Measurements from ENCODE around the gene VAV3. TPM values are rescaled to one million over a fixed set of nuclear protein-coding genes. Genes with fewer than 3 reads are reported as not detected.
A peak's percentile ranks its signal among the peaks of the same experiment; 100 is the strongest.

VAV3 gene
- total RNA-seq, 4 donors from 2014 or later = 44.1 to 123 (median 111) TPM

DNA sequence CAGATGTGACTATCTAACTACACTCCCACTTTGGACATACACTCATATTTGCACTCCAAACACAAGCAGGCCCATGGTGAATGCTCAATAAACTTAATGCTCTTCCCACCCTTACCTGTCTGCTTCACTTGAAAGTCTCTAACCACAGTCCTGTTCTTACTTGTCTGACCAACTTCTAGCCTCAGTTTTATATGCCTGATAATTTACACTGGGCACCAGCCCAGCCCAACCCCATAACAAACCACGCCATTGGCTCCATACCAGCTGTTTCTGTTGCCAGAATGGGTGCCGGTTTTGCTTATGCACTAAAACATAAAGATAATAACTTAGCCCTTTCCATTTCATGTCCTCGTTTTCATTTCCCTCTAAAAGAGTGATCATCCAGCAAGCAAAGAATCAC lies 428.7 kb downstream of the VAV3 start:
- peak; percentile 83 for DNase-seq
- H3K27me3 ChIP-seq = no peaks in the 10 kb centered on the region
- TF ChIP-seq POLR2AphosphoS5 (IDR thresholded peaks at IDR 0.05) (peak in 2 of 3 donors; percentile 25 to 43), POLR2A (IDR thresholded peaks at IDR 0.05) (no peak), CTCF (IDR thresholded peaks at IDR 0.05) (no peak), EP300 (IDR thresholded peaks at IDR 0.05; ENCODE audit: low read depth) (no peak)
- in situ Hi-C loops (cut with MboI; ENCODE audit: low pct_ligation_motif_present in 1 of 4, low pct_unique_long_range_greater_than_20kb in 1 of 4, low sequenced_read_pairs in 3 of 4) = loop anchor here in 2 of 4 donors (10.0 to 25.0 kb wide), 2 partner anchors 201 to 209 kb away; no protein-coding TSS in a partner anchor
- no peak overlapping the region for H3K4me3 ChIP-seq
- 17 to 20% methylated on average over 1 to 3 of the region's 3 CpGs for WGBS, 2 donors (ENCODE audit: low coverage in 1 of 2)
- peak overlapping the region; percentile 44 to 73 (median 56) for H3K27ac ChIP-seq
- H3K9me3 ChIP-seq = no peaks in the 10 kb centered on the region
- intact Hi-C loops (cut with DNase I; ENCODE audit: low total_unique reads) = no loop called here
- peaks cover 11 to 28% (median 23%) of the 10 kb centered on the region in 4 donors for H3K4me1 ChIP-seq
- H3K36me3 ChIP-seq = no peaks in the 10 kb centered on the region

- DNase-seq = peak; percentile 26
- WGBS, 2 donors (ENCODE audit: low coverage in 1 of 2) = 42 to 54% methylated on average over 4 to 6 of the region's 6 CpGs
- no peaks in the 10 kb centered on the region for H3K27me3 ChIP-seq
- H3K9me3 ChIP-seq = no peaks in the 10 kb centered on the region
- H3K27ac ChIP-seq = peak overlapping the region; percentile 44 to 73 (median 56)
- no peak for TF ChIP-seq CTCF (IDR thresholded peaks at IDR 0.05)
- no peak for TF ChIP-seq EP300 (IDR thresholded peaks at IDR 0.05; ENCODE audit: low read depth)
- no peak for TF ChIP-seq POLR2AphosphoS5 (IDR thresholded peaks at IDR 0.05)
- no peak for TF ChIP-seq POLR2A (IDR thresholded peaks at IDR 0.05)
- in situ Hi-C loops (cut with MboI; ENCODE audit: low pct_ligation_motif_present in 1 of 4, low pct_unique_long_range_greater_than_20kb in 1 of 4, low sequenced_read_pairs in 3 of 4) (loop anchor here in 2 of 4 donors (10.0 to 25.0 kb wide), 2 partner anchors 202 to 210 kb away; no protein-coding TSS in a partner anchor), intact Hi-C loops (cut with DNase I; ENCODE audit: low total_unique reads) (no loop called here)
- H3K4me1 ChIP-seq = peaks cover 11 to 28% (median 23%) of the 10 kb centered on the region in 4 donors
- no peaks in the 10 kb centered on the region for H3K36me3 ChIP-seq
- no peak overlapping the region for H3K4me3 ChIP-seq
These were observed 429.9 kb downstream of the VAV3 start for GRCh38 chr1:107535091-107535490.

DNA sequence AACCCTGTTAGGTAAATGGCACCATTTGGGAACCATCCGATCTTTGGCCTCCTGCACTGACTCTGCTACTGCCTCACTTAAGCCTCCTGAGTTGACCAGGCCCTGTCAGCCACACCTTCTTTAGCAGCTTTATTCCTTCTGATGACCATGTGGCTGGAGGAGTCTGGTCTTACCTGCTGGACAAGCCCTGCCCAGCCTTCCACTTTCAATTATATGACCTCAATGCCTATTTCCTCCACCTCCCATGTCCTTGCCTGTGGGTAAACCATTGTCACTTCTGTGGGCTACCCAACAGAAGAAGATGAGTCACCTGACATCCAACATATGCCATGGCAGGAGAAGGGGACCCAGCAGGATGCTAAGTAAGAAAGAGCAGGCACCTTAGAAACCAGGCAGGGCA lies 430.3 kb downstream of the VAV3 start:
- H3K27ac ChIP-seq = peak overlapping the region; percentile 44 to 73 (median 56)
- H3K4me1 ChIP-seq = peaks cover 11 to 28% (median 23%) of the 10 kb centered on the region in 4 donors
- no peak overlapping the region for H3K4me3 ChIP-seq
- intact Hi-C loops (cut with DNase I; ENCODE audit: low total_unique reads) = no loop called here
- no peaks in the 10 kb centered on the region for H3K36me3 ChIP-seq
- H3K27me3 ChIP-seq = no peaks in the 10 kb centered on the region
- peak; percentile 17 for DNase-seq
- WGBS, 2 donors (ENCODE audit: low coverage in 1 of 2) = 80 to 85% methylated on average over 1 of the region's 1 CpG
- no peak for TF ChIP-seq EP300 (IDR thresholded peaks at IDR 0.05; ENCODE audit: low read depth)
- TF ChIP-seq CTCF (IDR thresholded peaks at IDR 0.05) = no peak
- TF ChIP-seq POLR2AphosphoS5 (IDR thresholded peaks at IDR 0.05) = peak in 1 of 3 donors; percentile 8
- TF ChIP-seq POLR2A (IDR thresholded peaks at IDR 0.05) = no peak
- no peaks in the 10 kb centered on the region for H3K9me3 ChIP-seq
- in situ Hi-C loops (cut with MboI; ENCODE audit: low pct_ligation_motif_present in 1 of 4, low pct_unique_long_range_greater_than_20kb in 1 of 4, low sequenced_read_pairs in 3 of 4) = loop anchor here in 2 of 4 donors (10.0 to 25.0 kb wide), 2 partner anchors 203 to 210 kb away; no protein-coding TSS in a partner anchor

DNA sequence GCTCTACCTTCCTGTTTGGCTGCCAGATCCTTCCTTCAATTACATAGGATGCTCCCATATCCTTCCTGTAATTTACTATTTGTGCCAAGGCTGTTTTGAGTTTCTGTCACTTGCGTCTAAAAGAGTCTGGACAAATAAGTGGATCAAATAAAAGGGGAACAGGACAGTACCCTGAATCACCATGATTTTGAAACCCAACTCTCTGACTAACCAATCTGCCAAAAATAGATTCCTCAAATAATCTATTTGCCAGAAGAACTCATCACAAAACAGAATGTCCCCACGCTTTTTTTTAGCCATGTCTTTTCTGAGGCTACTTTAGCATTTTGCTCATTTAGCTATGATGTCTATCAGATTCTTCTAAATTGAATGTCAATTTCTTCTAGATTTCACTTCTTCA lies 431.5 kb downstream of the VAV3 start:
- Histone ChIP-seq H3K4me3 (no peak overlapping the region), H3K27me3 (no peaks in the 10 kb centered on the region), H3K4me1 (peaks cover 11 to 28% (median 23%) of the 10 kb centered on the region in 4 donors), H3K27ac (no peak overlapping the region), H3K9me3 (no peaks in the 10 kb centered on the region), H3K36me3 (no peaks in the 10 kb centered on the region)
- TF ChIP-seq POLR2A (IDR thresholded peaks at IDR 0.05) = no peak
- no peak for TF ChIP-seq EP300 (IDR thresholded peaks at IDR 0.05; ENCODE audit: low read depth)
- no peak for TF ChIP-seq POLR2AphosphoS5 (IDR thresholded peaks at IDR 0.05)
- TF ChIP-seq CTCF (IDR thresholded peaks at IDR 0.05) = no peak
- WGBS, 2 donors (ENCODE audit: low coverage in 1 of 2) = 89% methylated on average over 2 of the region's 2 CpGs
- no peak for DNase-seq
- in situ Hi-C loops (cut with MboI; ENCODE audit: low pct_ligation_motif_present in 1 of 4, low pct_unique_long_range_greater_than_20kb in 1 of 4, low sequenced_read_pairs in 3 of 4) (loop anchor here in 2 of 4 donors (10.0 to 25.0 kb wide), 2 partner anchors 204 to 211 kb away; no protein-coding TSS in a partner anchor), intact Hi-C loops (cut with DNase I; ENCODE audit: low total_unique reads) (no loop called here)

Data from transverse colon (tissue), 4 donors.